H1 (cell line): Measurements from ENCODE around the gene PTTG2. TPM values are rescaled to one million over a fixed set of nuclear protein-coding genes. Genes with fewer than 3 reads are reported as not detected.
A peak's percentile ranks its signal among the peaks of the same experiment; 100 is the strongest.

ENCODE experiments used
- CTCF ChIA-PET: fragments of 300-600 bp; sonication (Branson Sonifier 250); formaldehyde crosslinking; loops from one replicate; lab custom pipeline; 2021; ENCODE audit not compliant: partially characterized antibody; lab: Charles Lee
- POLR2A ChIA-PET: fragments of 300-600 bp; sonication (Branson Sonifier 250); formaldehyde crosslinking; loops from one replicate; lab custom pipeline; 2021; ENCODE audit warnings: inconsistent platforms; ENCODE audit not compliant: partially characterized antibody; lab: Charles Lee
- DNase-seq, 2 experiments: peaks; one replicate each; pipeline versions ENCODE4 v3.0.0 to v3.0.0-alpha.2; 2010 to 2022; ENCODE audit warnings: low spot score in 2 of 2, low read depth in 1 of 2, mixed read lengths in 1 of 2
- FAIRE-seq: peaks from 2 replicates; lab custom pipeline; 2011; peaks lifted over from hg19 to GRCh38; lab: Jason Lieb, UNC
- H2AFZ ChIP-seq: 2 replicates; pipeline ENCODE4 v1.8.1; 2012; ENCODE audit warnings: low read length, inconsistent platforms
- H2AK5ac ChIP-seq: 2 replicates; pipeline ENCODE4 v1.6.1; 2013; ENCODE audit warnings: low read depth, low read length
- H2BK120ac ChIP-seq: replicated peaks from 2 replicates; pipeline ENCODE3; 2013; ENCODE audit warnings: low read depth, low read length, inconsistent platforms
- H2BK12ac ChIP-seq: 2 replicates; pipeline ENCODE4 v1.6.1; 2013; ENCODE audit warnings: low read depth, low read length
- H2BK15ac ChIP-seq: 2 replicates; pipeline ENCODE4 v1.6.1; 2013; ENCODE audit warnings: low read length
- H2BK20ac ChIP-seq: 2 replicates; pipeline ENCODE4 v1.6.1; 2013; ENCODE audit warnings: low read length
- H2BK5ac ChIP-seq: 2 replicates; pipeline ENCODE4 v1.6.1; 2013; ENCODE audit warnings: low read depth, low read length
- H3K14ac ChIP-seq: 2 replicates; pipeline ENCODE4 v1.6.1; 2013; ENCODE audit warnings: inconsistent platforms; ENCODE audit not compliant: insufficient read length
- H3K18ac ChIP-seq: 2 replicates; pipeline ENCODE4 v1.6.1; 2013; ENCODE audit warnings: low read length; ENCODE audit errors: extremely low read depth
- H3K23ac ChIP-seq: 2 replicates; pipeline ENCODE4 v1.6.1; 2013; ENCODE audit warnings: inconsistent platforms; ENCODE audit not compliant: insufficient read length
- H3K23me2 ChIP-seq: 2 replicates; pipeline ENCODE4 v1.6.1; 2013; ENCODE audit warnings: low read depth, low read length
- H3K27ac ChIP-seq: 2 replicates; pipeline ENCODE4 v1.6.1; 2011; ENCODE audit warnings: low read depth, low read length, inconsistent platforms
- H3K27me3 ChIP-seq, 4 experiments: replicated peaks in 1 of 4; 1 replicate in 1 of 4; 2 replicates in 3 of 4; pipeline versions ENCODE4 v1.6.1 to v1.8.1; 2011 to 2013; ENCODE audit warnings: low read length in 3 of 4, mild to moderate bottlenecking in 3 of 4, inconsistent platforms in 2 of 4, mixed read lengths in 2 of 4, moderate library complexity in 1 of 4; ENCODE audit not compliant: control insufficient read depth in 3 of 4, insufficient read depth in 3 of 4; ENCODE audit errors: extremely low read depth in 1 of 4
- H3K36me3 ChIP-seq, 4 experiments: 2 replicates each; pipeline versions ENCODE4 v1.6.1 to v1.8.1; 2011 to 2013; ENCODE audit warnings: mild to moderate bottlenecking in 4 of 4, low read length in 3 of 4, moderate library complexity in 2 of 4, control low read depth in 1 of 4, inconsistent platforms in 1 of 4; ENCODE audit not compliant: insufficient read depth in 4 of 4, control insufficient read depth in 2 of 4
- H3K4ac ChIP-seq: replicated peaks from 2 replicates; pipeline ENCODE3; 2013; ENCODE audit warnings: low read length, low read depth, mixed read lengths, inconsistent platforms; ENCODE audit not compliant: insufficient read length
- H3K4me1 ChIP-seq, 4 experiments: replicated peaks in 1 of 4; 1 replicate in 1 of 4; 2 replicates in 3 of 4; pipeline versions ENCODE4 v1.6.1 to v1.8.1; 2011 to 2013; ENCODE audit warnings: low read length in 3 of 4, inconsistent platforms in 2 of 4, mixed read lengths in 1 of 4; ENCODE audit not compliant: insufficient read depth in 4 of 4, control insufficient read depth in 3 of 4
- H3K4me2 ChIP-seq, 2 experiments: 2 replicates each; pipeline versions ENCODE4 v1.6.1 to v1.8.1; 2011 to 2013; ENCODE audit warnings: low read depth in 2 of 2, low read length in 2 of 2, control low read depth in 1 of 2, inconsistent platforms in 1 of 2, mild to moderate bottlenecking in 1 of 2; ENCODE audit not compliant: insufficient read depth in 1 of 2
- H3K4me3 ChIP-seq, 4 experiments: fragments of 200-600, 300-600 bp in 1 of 4; sonication (generic), shearing (Covaris generic), sonication (Bioruptor Twin) in 1 of 4; 2 replicates each; pipeline versions ENCODE4 v1.5.1 to v1.8.1; 2011 to 2016; ENCODE audit warnings: low read length in 4 of 4, low read depth in 3 of 4, control low read depth in 2 of 4, inconsistent platforms in 2 of 4, mild to moderate bottlenecking in 2 of 4, mixed read lengths in 1 of 4, moderate library complexity in 1 of 4; ENCODE audit not compliant: insufficient read depth in 2 of 4; ENCODE audit errors: extremely low read depth in 1 of 4
- H3K56ac ChIP-seq: replicated peaks from 2 replicates; pipeline ENCODE3; 2013; ENCODE audit warnings: low read depth, mild to moderate bottlenecking, mixed read lengths, low read length, inconsistent platforms; ENCODE audit not compliant: insufficient read length
- H3K79me1 ChIP-seq: 2 replicates; pipeline ENCODE4 v1.6.1; 2013; ENCODE audit warnings: low read depth, low read length, control low read depth
- H3K79me2 ChIP-seq, 2 experiments: 2 replicates each; pipeline versions ENCODE4 v1.6.1 to v1.8.1; 2012 to 2013; ENCODE audit warnings: low read length in 2 of 2, mild to moderate bottlenecking in 2 of 2, inconsistent platforms in 1 of 2; ENCODE audit not compliant: insufficient read depth in 2 of 2, control insufficient read depth in 1 of 2
- H3K9ac ChIP-seq, 4 experiments: replicated peaks in 1 of 4; 1 replicate in 1 of 4; 2 replicates in 3 of 4; pipeline versions ENCODE4 v1.6.1 to v1.8.1; 2011 to 2013; ENCODE audit warnings: low read depth in 3 of 4, low read length in 3 of 4, control low read depth in 2 of 4, mild to moderate bottlenecking in 2 of 4, moderate library complexity in 2 of 4, inconsistent platforms in 1 of 4; ENCODE audit errors: extremely low read depth in 1 of 4
- H3K9me3 ChIP-seq, 2 experiments: 2 replicates each; pipeline versions ENCODE4 v1.6.1 to v1.8.1; 2012 to 2013; ENCODE audit warnings: mild to moderate bottlenecking in 2 of 2, moderate library complexity in 2 of 2, control low read depth in 1 of 2, inconsistent platforms in 1 of 2, low read depth in 1 of 2, low read length in 1 of 2, mixed read lengths in 1 of 2; ENCODE audit not compliant: insufficient read depth in 2 of 2
- H4K20me1 ChIP-seq, 2 experiments: replicated peaks in 1 of 2; 2 replicates each; pipeline versions ENCODE3 to v1.8.1; 2011 to 2013; ENCODE audit warnings: inconsistent platforms in 2 of 2, low read length in 2 of 2, mild to moderate bottlenecking in 1 of 2; ENCODE audit not compliant: insufficient read depth in 2 of 2, control insufficient read depth in 1 of 2
- H4K5ac ChIP-seq: 2 replicates; pipeline ENCODE4 v1.6.1; 2013; ENCODE audit warnings: low read length, low read depth, mixed read lengths, inconsistent platforms; ENCODE audit not compliant: insufficient read length
- H4K8ac ChIP-seq: 2 replicates; pipeline ENCODE4 v1.8.0; 2013; ENCODE audit warnings: mild to moderate bottlenecking, moderate library complexity, low read length, inconsistent platforms; ENCODE audit not compliant: insufficient read depth; ENCODE audit errors: extremely low read depth
- H4K91ac ChIP-seq: replicated peaks from 2 replicates; pipeline ENCODE3; 2013; ENCODE audit warnings: low read length, mixed read lengths, inconsistent platforms; ENCODE audit not compliant: insufficient read length
- ATF2 ChIP-seq: IDR thresholded peaks from 2 replicates; pipeline ENCODE4 v1.6.1; 2012; ENCODE audit warnings: low read length, inconsistent platforms
- BCL11A ChIP-seq, 2 experiments: IDR thresholded peaks; one replicate each; pipeline ENCODE4 v1.6.1; 2011; ENCODE audit warnings: low read depth in 2 of 2, low read length in 2 of 2, mild to moderate bottlenecking in 2 of 2
- BRCA1 ChIP-seq: IDR thresholded peaks from 2 replicates; pipeline ENCODE4 v1.6.1; 2012; ENCODE audit warnings: low read depth, low read length, improper control_type of control experiment
- CTBP2 ChIP-seq: IDR thresholded peaks from 2 replicates; pipeline ENCODE4 v1.7.0; 2011; ENCODE audit warnings: borderline replicate concordance, mild to moderate bottlenecking, moderate library complexity, mixed read lengths, low read length; ENCODE audit not compliant: insufficient read depth, insufficient read length
- KDM5A ChIP-seq: fragments of 200-600 bp; IDR thresholded peaks from 2 replicates; pipeline ENCODE4 v1.7.1; 2012; ENCODE audit warnings: mild to moderate bottlenecking, low read length, inconsistent platforms, mixed read lengths
- MAX ChIP-seq: IDR thresholded peaks from 2 replicates; pipeline ENCODE4 v1.6.1; 2012; ENCODE audit warnings: inconsistent platforms
- POLR2AphosphoS5 ChIP-seq: IDR thresholded peaks from 2 replicates; pipeline ENCODE4 v1.6.1; 2011; ENCODE audit warnings: low read depth, low read length
- SP2 ChIP-seq: IDR thresholded peaks from 2 replicates; pipeline ENCODE4 v1.6.1; 2012; ENCODE audit warnings: mild to moderate bottlenecking, low read length, inconsistent platforms
- SP4 ChIP-seq: IDR thresholded peaks from 2 replicates; pipeline ENCODE4 v1.6.1; 2012; ENCODE audit warnings: low read length, inconsistent platforms
- TCF12 ChIP-seq: IDR thresholded peaks from 2 replicates; pipeline ENCODE4 v1.6.1; 2011; ENCODE audit warnings: low read depth, mild to moderate bottlenecking, low read length
- TEAD4 ChIP-seq: IDR thresholded peaks from 2 replicates; pipeline ENCODE4 v1.6.1; 2012; ENCODE audit warnings: low read depth, low read length, inconsistent platforms, mixed read lengths
- WGBS, 2 experiments: shearing (Covaris generic) in 1 of 2; methylation state at CpG; one replicate each; pipeline versions ENCODE4 v1.1.6 to v1.1.7; 2013 to 2015; ENCODE audit warnings: low lambda C conversion rate in 2 of 2, mixed read lengths in 2 of 2, inconsistent platforms in 1 of 2, low coverage in 1 of 2, missing lambda C conversion rate in 1 of 2; ENCODE audit not compliant: insufficient replicate concordance in 2 of 2, insufficient coverage in 1 of 2, insufficient read length in 1 of 2; ENCODE audit errors: extremely low coverage in 1 of 2, missing lambda C conversion rate in 1 of 2; 5-methylcytosine and 5-hydroxymethylcytosine counted together
- polyA plus RNA-seq, 7 experiments: library from polyadenylated mRNA; depleted of rRNA in 3 of 7; stranded (reverse) in 5 of 7; unstranded in 2 of 7; fragments of >200 nt in 5 of 7; fragments of 200-250 nt in 2 of 7; gene quantifications; 1 replicate in 5 of 7; 2 replicates in 1 of 7; 4 replicates in 1 of 7; pipeline versions ENCODE4 v1.2.1 to v1.2.3, GENCODE V29; 2011 to 2013; ENCODE audit warnings: missing spikeins in 2 of 7, mixed read lengths in 2 of 7
- total RNA-seq: library from RNA; stranded (reverse); fragmentation: NEBNext Ultra II Directional; extraction: Animal tissue kit (Norgen Biotek cat#: 25700); gene quantifications from 2 replicates; pipeline ENCODE4 v1.2.1, GENCODE V29; 2021
- TF ChIP-seq, protein P1 (sequence below): IDR thresholded peaks from 2 replicates; pipeline ENCODE4 v1.6.1; 2011; ENCODE audit warnings: low read length, improper control_type of control experiment

PTTG2 gene
- total and polyA plus RNA-seq, 2 of the 8 experiments (the other 6 are each of a cell fraction or from before 2014, with no cell fraction given) = not detected

- 86% methylated on average over 3 of the region's 3 CpGs; no CpG with 5 or more reads in 1 of the 2 experiments for WGBS, 2 experiments
- Histone ChIP-seq H3K79me1 (peaks cover 13% of the 10 kb centered on the region), H4K5ac (no peak overlapping the region), H2AK5ac (no peak overlapping the region), H3K14ac (no peak overlapping the region), H3K9ac (no peak overlapping the region), H2BK5ac (no peak overlapping the region), H2BK12ac (no peak overlapping the region), H2BK15ac (no peak overlapping the region), H3K27ac (no peak overlapping the region), H4K20me1 (no peaks in the 10 kb centered on the region), H3K4me2 (no peak overlapping the region), H3K23ac (no peak overlapping the region), H3K56ac (no peak overlapping the region), H3K36me3 (no peaks in the 10 kb centered on the region), H2AFZ (no peak overlapping the region), H3K4ac (peak overlapping the region; percentile 41), H4K91ac (no peak overlapping the region), H3K4me1 (peaks cover 9 to 31% (median 20%) of the 10 kb centered on the region in 4 experiments; a peak in 6 of 7 replicates), H3K23me2 (no peaks in the 10 kb centered on the region), H3K79me2 (peaks cover 3 to 57% of the 10 kb centered on the region in 2 experiments), H4K8ac (no peak overlapping the region), H3K4me3 (no peak overlapping the region), H2BK120ac (no peak overlapping the region), H2BK20ac (no peak overlapping the region), H3K18ac (no peak overlapping the region), H3K27me3 (no peaks in the 10 kb centered on the region), H3K9me3 (no peaks in the 10 kb centered on the region)
- ChIA-PET CTCF (interaction anchor here (1.1 to 1.6 kb wide), 2 partner anchors 12 to 15 kb away, joined by 3 to 4 read pairs; no protein-coding TSS in a partner anchor), POLR2A (interaction anchor here (1.0 to 3.8 kb wide), 3 partner anchors 9 to 29 kb away, joined by 3 to 15 read pairs (median 4); no protein-coding TSS in a partner anchor)
- DNase-seq (no peak), FAIRE-seq (no peak)
- TF ChIP-seq SP4 (no peak), POLR2AphosphoS5 (no peak), TCF12 (no peak), BCL11A (IDR thresholded peaks at IDR 0.05; ENCODE audit: low read depth in 2 of 2, low read length in 2 of 2) (no peak), ATF2 (no peak), MAX (no peak), TEAD4 (no peak), KDM5A (no peak), BRCA1 (no peak), SP2 (no peak), CTBP2 (no peak)
- TF ChIP-seq, protein P1, sequence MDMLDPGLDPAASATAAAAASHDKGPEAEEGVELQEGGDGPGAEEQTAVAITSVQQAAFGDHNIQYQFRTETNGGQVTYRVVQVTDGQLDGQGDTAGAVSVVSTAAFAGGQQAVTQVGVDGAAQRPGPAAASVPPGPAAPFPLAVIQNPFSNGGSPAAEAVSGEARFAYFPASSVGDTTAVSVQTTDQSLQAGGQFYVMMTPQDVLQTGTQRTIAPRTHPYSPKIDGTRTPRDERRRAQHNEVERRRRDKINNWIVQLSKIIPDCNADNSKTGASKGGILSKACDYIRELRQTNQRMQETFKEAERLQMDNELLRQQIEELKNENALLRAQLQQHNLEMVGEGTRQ = no peak
Measured at GRCh38 chr4:38005637-38006036, 45.4 kb downstream of the PTTG2 start.
